Lower leg skin (tissue), 4 donors: ENCODE results near the gene MSN. TPM values are rescaled to one million over a fixed set of nuclear protein-coding genes. Genes with fewer than 3 reads are reported as not detected.
"Not testable (repeated sequence)": the region's sequence is repeated elsewhere in the genome, so short reads cannot be mapped to it uniquely, and the experiment has no call there.

Experiments used
- DNase-seq, 2 donors: peaks; one replicate each; pipeline ENCODE4 v3.0.0-alpha.2; 2019; ENCODE audit warnings: low spot score in 2 of 2
- H3K4me3 ChIP-seq: fragments of 200-600 bp; sonication (generic); 2 replicates; pipeline ENCODE4 v1.5.1; 2017; ENCODE audit warnings: mild to moderate bottlenecking, low read depth; ENCODE audit not compliant: poor library complexity, severe bottlenecking
- POLR2A ChIP-seq, 2 donors: fragments of 450-650 bp; IDR thresholded peaks; one replicate each; pipeline ENCODE4 v1.6.1; 2016 to 2017; ENCODE audit warnings: antibody characterized with exemption in 2 of 2, mild to moderate bottlenecking in 1 of 2, moderate library complexity in 1 of 2
- WGBS, 2 donors: methylation state at CpG; one replicate each; pipeline ENCODE4 v1.1.5; 2018; 5-methylcytosine and 5-hydroxymethylcytosine counted together
- intact Hi-C: fragments of 100-400 bp; cut with DNase I; formaldehyde crosslinking; loops from one replicate; pipeline ENCODE4 v1.15.0; 2023; ENCODE audit warnings: low total_unique reads
- total RNA-seq, 4 donors: library from RNA; depleted of rRNA; stranded (reverse); fragments of >200 nt; gene quantifications; one replicate each; pipeline ENCODE4 v1.1.0, GENCODE V29; 2016
- TF ChIP-seq, protein P1 (sequence below), 3 donors: fragments of 450-650 bp; IDR thresholded peaks; one replicate each; pipeline ENCODE4 v1.5.1; 2016; ENCODE audit warnings: antibody characterized with exemption in 3 of 3, mild to moderate bottlenecking in 3 of 3, moderate library complexity in 2 of 3

Gene MSN
- 100 to 1,000 TPM; 108 to 180 (median 120) TPM for total RNA-seq

DNA sequence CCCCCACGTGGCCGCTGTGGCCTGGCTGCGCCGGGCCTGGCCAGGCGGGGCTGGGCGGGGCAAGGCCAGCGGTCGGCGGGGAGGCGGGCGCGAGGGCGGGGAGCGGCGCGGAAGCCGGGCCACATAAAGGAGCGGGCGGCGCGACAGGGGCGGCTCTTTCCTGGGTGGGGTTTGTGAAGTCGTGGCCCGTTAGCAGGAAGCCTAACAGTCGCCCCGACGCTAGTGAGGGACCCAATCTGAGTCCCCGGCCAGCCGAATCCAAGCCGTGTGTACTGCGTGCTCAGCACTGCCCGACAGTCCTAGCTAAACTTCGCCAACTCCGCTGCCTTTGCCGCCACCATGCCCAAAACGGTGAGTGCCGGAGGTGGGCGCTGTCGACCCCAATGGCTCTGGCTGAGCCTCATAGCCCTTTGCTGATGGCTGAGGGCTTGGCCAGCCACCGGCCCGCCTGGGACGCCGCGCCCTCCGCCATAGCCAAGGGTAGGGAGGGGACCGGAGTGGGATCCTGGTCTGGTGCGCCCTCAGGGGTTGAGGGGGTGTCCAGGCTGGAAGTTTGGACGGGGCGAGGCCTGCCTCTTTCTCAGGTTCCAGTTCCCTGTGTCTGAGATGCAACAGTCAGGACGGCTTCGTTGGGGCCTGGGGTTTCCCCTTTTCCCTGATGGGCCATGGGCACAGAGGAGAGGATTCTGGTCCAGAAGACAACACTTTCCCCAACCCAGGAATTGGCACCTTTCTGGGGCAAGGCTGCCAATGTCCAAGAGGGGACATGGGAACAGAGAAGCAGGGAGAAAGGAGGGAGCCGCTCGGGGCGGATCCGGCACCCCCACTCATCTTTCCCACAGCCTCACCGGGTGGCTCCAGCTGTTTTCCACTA lies at the start of gene MSN:
Gene MSN (plus strand): TSS at position 152 of the 874 bp plus-strand sequence. CDS start 188 bp downstream, at position 340.
- WGBS, 2 donors: 3 to 41% methylated on average over 5 to 43 of the region's 56 CpGs
- intact Hi-C loops: no loop called here
- TF ChIP-seq POLR2A (IDR thresholded peaks at IDR 0.05): no peak
- TF ChIP-seq, protein P1, sequence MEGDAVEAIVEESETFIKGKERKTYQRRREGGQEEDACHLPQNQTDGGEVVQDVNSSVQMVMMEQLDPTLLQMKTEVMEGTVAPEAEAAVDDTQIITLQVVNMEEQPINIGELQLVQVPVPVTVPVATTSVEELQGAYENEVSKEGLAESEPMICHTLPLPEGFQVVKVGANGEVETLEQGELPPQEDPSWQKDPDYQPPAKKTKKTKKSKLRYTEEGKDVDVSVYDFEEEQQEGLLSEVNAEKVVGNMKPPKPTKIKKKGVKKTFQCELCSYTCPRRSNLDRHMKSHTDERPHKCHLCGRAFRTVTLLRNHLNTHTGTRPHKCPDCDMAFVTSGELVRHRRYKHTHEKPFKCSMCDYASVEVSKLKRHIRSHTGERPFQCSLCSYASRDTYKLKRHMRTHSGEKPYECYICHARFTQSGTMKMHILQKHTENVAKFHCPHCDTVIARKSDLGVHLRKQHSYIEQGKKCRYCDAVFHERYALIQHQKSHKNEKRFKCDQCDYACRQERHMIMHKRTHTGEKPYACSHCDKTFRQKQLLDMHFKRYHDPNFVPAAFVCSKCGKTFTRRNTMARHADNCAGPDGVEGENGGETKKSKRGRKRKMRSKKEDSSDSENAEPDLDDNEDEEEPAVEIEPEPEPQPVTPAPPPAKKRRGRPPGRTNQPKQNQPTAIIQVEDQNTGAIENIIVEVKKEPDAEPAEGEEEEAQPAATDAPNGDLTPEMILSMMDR (IDR thresholded peaks at IDR 0.05): no peak
- peak within 1 kb of the TSS; percentile 83 for H3K4me3 ChIP-seq
- peak; percentile 62 to 95 for DNase-seq

DNA sequence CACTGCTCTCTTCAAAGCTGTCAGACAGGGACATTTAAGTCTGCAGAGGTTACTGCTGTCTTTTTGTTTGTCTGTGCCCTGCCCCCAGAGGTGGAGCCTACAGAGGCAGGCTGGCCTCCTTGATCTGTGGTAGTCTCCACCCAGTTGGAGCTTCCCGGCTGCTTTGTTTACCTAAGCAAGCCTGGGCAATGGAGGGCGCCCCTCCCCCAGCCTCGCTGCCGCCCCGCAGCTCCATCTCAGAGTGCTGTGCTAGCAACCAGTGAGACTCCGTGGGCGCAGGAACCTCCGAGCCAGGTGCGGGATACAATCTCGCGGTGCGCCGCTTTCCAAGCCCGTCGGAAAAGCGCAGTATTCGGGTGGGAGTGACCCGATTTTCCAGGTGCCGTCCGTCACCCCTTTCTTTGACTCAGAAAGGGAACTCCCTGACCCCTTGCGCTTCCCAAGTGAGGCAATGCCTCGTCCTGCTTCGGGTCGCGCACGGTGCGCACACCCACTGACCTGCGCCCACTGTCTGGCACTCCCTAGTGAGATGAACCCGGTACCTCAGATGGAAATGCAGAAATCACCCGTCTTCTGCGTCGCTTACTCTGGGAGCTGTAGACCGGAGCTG lies 47.3 kb upstream of the MSN start:
- intact Hi-C loops, DNase-seq, H3K4me3 ChIP-seq: not testable (repeated sequence)
- 79 to 96% methylated on average over 20 to 33 of the region's 33 CpGs for WGBS, 2 donors

DNA sequence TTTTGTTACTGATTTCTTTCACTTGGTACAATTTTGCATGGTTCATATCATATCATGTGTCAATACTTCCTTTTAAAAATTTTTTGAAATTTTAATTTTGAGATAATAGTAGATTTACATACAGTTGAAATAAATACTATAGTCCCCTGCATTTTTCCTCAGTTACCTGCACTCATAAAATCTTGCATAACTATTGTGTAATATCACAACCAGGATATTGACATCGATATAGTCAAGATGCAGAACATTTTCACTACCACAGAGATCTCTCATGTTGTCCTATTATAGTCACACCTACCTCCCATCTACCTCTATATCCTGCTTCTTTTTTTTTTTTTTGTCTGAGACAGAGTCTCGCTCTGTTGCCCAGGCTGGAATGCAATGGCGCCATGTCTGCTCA lies 36.7 kb upstream of the MSN start:
- TF ChIP-seq POLR2A (IDR thresholded peaks at IDR 0.05): no peak
- TF ChIP-seq, protein P1 (IDR thresholded peaks at IDR 0.05): no peak
- DNase-seq: no peak
- WGBS, 2 donors: 87 to 99% methylated on average over 3 of the region's 3 CpGs
- H3K4me3 ChIP-seq: no peak overlapping the region
- intact Hi-C loops: no loop called here

DNA sequence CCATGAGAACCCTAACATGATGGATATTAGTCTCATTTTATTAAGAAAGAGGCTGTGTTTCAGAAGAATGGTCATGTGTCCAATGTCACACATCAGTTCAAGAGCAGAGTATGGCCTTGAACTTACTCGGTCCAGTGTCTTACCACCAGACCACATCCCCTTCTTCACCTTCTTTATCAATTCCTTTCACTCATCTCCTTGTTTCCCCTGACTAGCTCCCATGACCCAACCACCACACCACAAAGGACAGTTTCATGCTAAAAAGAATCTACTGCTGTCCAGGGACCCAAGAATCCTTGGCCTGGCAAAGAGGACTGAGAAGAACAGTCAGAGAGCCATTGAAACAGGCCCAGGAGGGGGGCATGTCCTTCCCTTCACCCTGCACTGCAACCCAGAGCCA lies 33.6 kb upstream of the MSN start:
- 75 to 94% methylated on average over 1 of the region's 1 CpG for WGBS, 2 donors
- DNase-seq: no peak
- H3K4me3 ChIP-seq: no peak overlapping the region
- no peak for TF ChIP-seq POLR2A (IDR thresholded peaks at IDR 0.05)
- TF ChIP-seq, protein P1 (IDR thresholded peaks at IDR 0.05): no peak
- intact Hi-C loops: no loop called here

DNA sequence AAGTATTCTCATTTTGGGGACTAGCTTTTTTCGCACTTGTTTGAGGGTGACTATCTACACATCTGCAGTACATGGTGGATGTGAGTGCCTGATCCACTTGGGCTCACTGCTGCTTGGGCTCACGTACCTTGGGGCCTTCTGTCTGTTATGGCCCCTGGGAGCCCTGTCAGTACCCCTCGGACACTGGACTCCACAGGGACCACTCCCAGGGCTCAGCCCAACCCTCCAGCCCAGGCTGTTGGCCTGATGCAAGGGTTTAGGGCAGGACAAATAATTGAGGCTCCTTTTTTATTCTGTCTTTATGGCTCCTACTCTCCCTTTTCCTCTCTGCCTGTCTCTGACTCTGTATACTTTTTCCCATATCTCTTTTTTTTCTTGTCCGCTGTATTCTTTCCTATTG lies 32.7 kb upstream of the MSN start:
- intact Hi-C loops: no loop called here
- TF ChIP-seq POLR2A (IDR thresholded peaks at IDR 0.05): no peak
- TF ChIP-seq, protein P1 (IDR thresholded peaks at IDR 0.05): no peak
- WGBS, 2 donors: 70 to 79% methylated on average over 4 of the region's 4 CpGs
- no peak overlapping the region for H3K4me3 ChIP-seq
- DNase-seq: no peak

DNA sequence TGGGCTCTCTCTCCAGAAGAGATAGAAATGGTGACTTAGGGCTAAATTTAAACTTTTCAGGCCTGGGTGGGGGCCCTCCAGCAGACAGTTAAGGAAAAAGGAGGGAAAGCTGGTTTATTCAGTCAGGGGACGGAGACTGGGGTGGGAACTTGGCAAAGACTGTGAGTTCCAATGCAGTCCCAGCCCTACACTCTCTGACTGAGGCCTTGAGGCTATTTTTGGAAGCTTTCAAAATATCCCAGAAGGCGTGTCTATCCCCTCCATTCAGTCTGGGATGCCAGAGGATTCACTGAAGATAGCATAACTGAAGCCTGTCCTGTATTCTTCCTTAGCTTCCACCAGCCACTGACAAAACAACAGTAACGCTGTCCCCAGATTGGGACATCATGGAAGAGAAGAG lies 32.1 kb upstream of the MSN start:
- DNase-seq: no peak
- WGBS, 2 donors: 26 to 34% methylated on average over 3 of the region's 3 CpGs
- H3K4me3 ChIP-seq: no peak overlapping the region
- TF ChIP-seq POLR2A (IDR thresholded peaks at IDR 0.05): no peak
- TF ChIP-seq, protein P1 (IDR thresholded peaks at IDR 0.05): no peak
- intact Hi-C loops: no loop called here
